ENCODE results near the gene TAC4. TPM values are rescaled to one million over a fixed set of nuclear protein-coding genes. Genes with fewer than 3 reads are reported as not detected.

The TAC4 gene
- total RNA-seq, 2 donors from 2014 or later, result 1.5 to 3.2 TPM

DNA sequence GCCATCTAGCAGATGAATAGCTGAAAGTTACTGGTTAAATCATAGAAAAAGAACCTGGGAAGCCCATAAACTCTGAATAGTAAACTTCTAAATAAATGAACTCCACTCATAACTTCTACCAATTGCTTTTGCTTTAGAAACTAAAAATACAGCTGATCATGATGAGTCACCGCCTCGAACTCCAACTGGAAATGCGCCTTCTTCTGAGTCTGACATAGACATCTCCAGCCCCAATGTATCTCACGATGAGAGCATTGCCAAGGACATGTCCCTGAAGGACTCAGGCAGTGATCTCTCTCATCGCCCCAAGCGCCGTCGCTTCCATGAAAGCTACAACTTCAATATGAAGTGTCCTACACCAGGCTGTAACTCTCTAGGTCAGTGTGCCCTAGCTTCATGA lies 49.7 kb downstream of the TAC4 start:
- no peaks in the 10 kb centered on the region for H3K27me3 Mint-ChIP-seq (ENCODE audit: insufficient read depth)
- TF ChIP-seq, protein P1, sequence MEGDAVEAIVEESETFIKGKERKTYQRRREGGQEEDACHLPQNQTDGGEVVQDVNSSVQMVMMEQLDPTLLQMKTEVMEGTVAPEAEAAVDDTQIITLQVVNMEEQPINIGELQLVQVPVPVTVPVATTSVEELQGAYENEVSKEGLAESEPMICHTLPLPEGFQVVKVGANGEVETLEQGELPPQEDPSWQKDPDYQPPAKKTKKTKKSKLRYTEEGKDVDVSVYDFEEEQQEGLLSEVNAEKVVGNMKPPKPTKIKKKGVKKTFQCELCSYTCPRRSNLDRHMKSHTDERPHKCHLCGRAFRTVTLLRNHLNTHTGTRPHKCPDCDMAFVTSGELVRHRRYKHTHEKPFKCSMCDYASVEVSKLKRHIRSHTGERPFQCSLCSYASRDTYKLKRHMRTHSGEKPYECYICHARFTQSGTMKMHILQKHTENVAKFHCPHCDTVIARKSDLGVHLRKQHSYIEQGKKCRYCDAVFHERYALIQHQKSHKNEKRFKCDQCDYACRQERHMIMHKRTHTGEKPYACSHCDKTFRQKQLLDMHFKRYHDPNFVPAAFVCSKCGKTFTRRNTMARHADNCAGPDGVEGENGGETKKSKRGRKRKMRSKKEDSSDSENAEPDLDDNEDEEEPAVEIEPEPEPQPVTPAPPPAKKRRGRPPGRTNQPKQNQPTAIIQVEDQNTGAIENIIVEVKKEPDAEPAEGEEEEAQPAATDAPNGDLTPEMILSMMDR (conservative IDR thresholded peaks at IDR 0.05), result no peak
- Histone ChIP-seq H3K36me3 (ENCODE audit: control insufficient read depth, insufficient read depth, low read length) (peaks cover 88% of the 10 kb centered on the region), H3K27me3 (ENCODE audit: control insufficient read depth, insufficient read depth, low read length, poor library complexity, severe bottlenecking) (no peaks in the 10 kb centered on the region), H3K4me3 (ENCODE audit: low read length) (no peak overlapping the region), H3K27ac (ENCODE audit: low read depth, low read length) (no peak overlapping the region), H3K9me3 (ENCODE audit: control insufficient read depth, low read length) (no peaks in the 10 kb centered on the region), H3K4me1 (ENCODE audit: control insufficient read depth, insufficient read depth, low read length) (no peaks in the 10 kb centered on the region), H3K9ac (ENCODE audit: extremely low read depth, low read length, poor library complexity, severe bottlenecking) (no peak overlapping the region)
- H3K36me3 Mint-ChIP-seq (ENCODE audit: low read depth), result peaks cover 81% of the 10 kb centered on the region
- no peaks in the 10 kb centered on the region for H3K9me3 Mint-ChIP-seq
- DNase-seq, result no peak
- H3K4me3 Mint-ChIP-seq, result no peak overlapping the region
- no peaks in the 10 kb centered on the region for H3K4me1 Mint-ChIP-seq
- H3K27ac Mint-ChIP-seq, result peak overlapping the region; percentile 71
- 96% methylated on average over 8 of the region's 8 CpGs for WGBS, 2 experiments (ENCODE audit: insufficient coverage in 1 of 2, insufficient read length in 1 of 2)

- Mint-ChIP-seq H3K4me1 (no peaks in the 10 kb centered on the region), H3K9me3 (no peaks in the 10 kb centered on the region), H3K36me3 (ENCODE audit: low read depth) (peaks cover 83% of the 10 kb centered on the region), H3K4me3 (no peak overlapping the region), H3K27ac (no peak overlapping the region), H3K27me3 (ENCODE audit: insufficient read depth) (no peaks in the 10 kb centered on the region)
- no peak for DNase-seq
- Histone ChIP-seq H3K9me3 (ENCODE audit: control insufficient read depth, low read length) (no peaks in the 10 kb centered on the region), H3K27ac (ENCODE audit: low read depth, low read length) (no peak overlapping the region), H3K4me3 (ENCODE audit: low read length) (no peak overlapping the region), H3K36me3 (ENCODE audit: control insufficient read depth, insufficient read depth, low read length) (peaks cover 93% of the 10 kb centered on the region), H3K4me1 (ENCODE audit: control insufficient read depth, insufficient read depth, low read length) (no peaks in the 10 kb centered on the region), H3K9ac (ENCODE audit: extremely low read depth, low read length, poor library complexity, severe bottlenecking) (no peak overlapping the region), H3K27me3 (ENCODE audit: control insufficient read depth, insufficient read depth, low read length, poor library complexity, severe bottlenecking) (no peaks in the 10 kb centered on the region)
- TF ChIP-seq, protein P1 (conservative IDR thresholded peaks at IDR 0.05), result no peak
- 92 to 98% methylated on average over 5 of the region's 5 CpGs for whole genome bisulfite sequencing, 2 experiments (ENCODE audit: insufficient coverage in 1 of 2, insufficient read length in 1 of 2)
Measured at GRCh38 chr17:49795372-49795771, 52.5 kb downstream of the TAC4 start.

- Histone ChIP-seq H3K9ac (ENCODE audit: extremely low read depth, low read length, poor library complexity, severe bottlenecking) (no peak overlapping the region), H3K4me1 (ENCODE audit: control insufficient read depth, insufficient read depth, low read length) (no peaks in the 10 kb centered on the region), H3K9me3 (ENCODE audit: control insufficient read depth, low read length) (no peaks in the 10 kb centered on the region), H3K36me3 (ENCODE audit: control insufficient read depth, insufficient read depth, low read length) (peaks cover 82% of the 10 kb centered on the region), H3K27ac (ENCODE audit: low read depth, low read length) (no peak overlapping the region), H3K4me3 (ENCODE audit: low read length) (no peak overlapping the region), H3K27me3 (ENCODE audit: control insufficient read depth, insufficient read depth, low read length, poor library complexity, severe bottlenecking) (no peaks in the 10 kb centered on the region)
- Mint-ChIP-seq H3K27ac (no peak overlapping the region), H3K4me1 (peaks cover 9% of the 10 kb centered on the region), H3K9me3 (no peaks in the 10 kb centered on the region), H3K4me3 (no peak overlapping the region), H3K27me3 (ENCODE audit: insufficient read depth) (no peaks in the 10 kb centered on the region), H3K36me3 (ENCODE audit: low read depth) (peaks cover 75% of the 10 kb centered on the region)
- no peak for DNase-seq
- TF ChIP-seq, protein P1 (conservative IDR thresholded peaks at IDR 0.05), result no peak
- 97 to 100% methylated on average over 3 of the region's 3 CpGs for WGBS, 2 experiments (ENCODE audit: insufficient coverage in 1 of 2, insufficient read length in 1 of 2)
Measured at GRCh38 chr17:49793309-49793708, 54.6 kb downstream of the TAC4 start.

Measured in endodermal cell (in vitro differentiated cells).